Measurements from ENCODE around the gene RPS25. TPM values are rescaled to one million over a fixed set of nuclear protein-coding genes. Genes with fewer than 3 reads are reported as not detected.

Gene RPS25
- total and polyA plus RNA-seq, 10 of the 15 experiments (the other 5 are each of a cell fraction or from before 2014, with no cell fraction given): 886 to 3,746 (median 3,066) TPM

DNA sequence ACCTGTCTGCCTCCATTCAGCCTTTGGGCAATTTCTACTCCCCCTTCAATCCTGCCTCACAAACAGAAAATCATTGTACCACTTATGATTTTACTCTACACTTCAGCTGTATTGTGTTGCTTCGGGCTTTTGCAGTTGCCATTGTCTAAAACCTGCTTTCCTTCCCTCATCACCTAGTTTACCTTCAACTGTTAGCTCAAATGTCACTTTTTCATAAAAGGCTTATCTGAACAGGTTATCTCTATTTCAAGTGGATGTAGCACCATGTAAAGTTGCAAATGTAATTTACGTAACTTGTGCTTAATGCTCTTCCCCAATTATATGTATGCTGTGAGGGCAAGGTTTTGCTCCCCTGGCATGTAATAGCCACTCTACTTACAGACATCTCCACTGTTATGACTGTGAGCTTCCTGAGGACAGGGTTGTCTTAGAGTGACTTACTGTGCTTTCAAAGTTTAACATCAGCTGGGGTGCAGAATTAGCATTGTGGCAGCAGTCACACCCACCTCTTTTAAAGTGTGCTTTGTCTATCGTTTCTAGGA lies 5.4 kb downstream of the RPS25 start:
- Histone ChIP-seq H3K27ac (ENCODE audit: control insufficient read depth, insufficient read depth) (no peak overlapping the region), H2AFZ (ENCODE audit: control insufficient read depth, low read depth, low read length) (no peak overlapping the region), H3K79me2 (ENCODE audit: control insufficient read depth, insufficient read depth, low read length) (peaks cover 26% of the 10 kb centered on the region), H3K9me3 (replicated peaks; ENCODE audit: control insufficient read depth, insufficient read depth, low read length) (no peaks in the 10 kb centered on the region; the same call in 2 of the 3 replicates), H3K9ac (ENCODE audit: control insufficient read depth, insufficient read depth, low read length) (no peak overlapping the region), H3K4me2 (ENCODE audit: control insufficient read depth, insufficient read depth) (no peak overlapping the region), H3K36me3 (ENCODE audit: control insufficient read depth in 2 of 2, insufficient read depth in 2 of 2, low read length in 1 of 2) (peaks cover 17 to 24% of the 10 kb centered on the region in 2 experiments), H3K4me3 (no peak overlapping the region), H3K4me1 (ENCODE audit: control insufficient read depth, insufficient read depth, low read length) (no peaks in the 10 kb centered on the region; the same call in 1 of the 2 replicates), H4K20me1 (ENCODE audit: control insufficient read depth, insufficient read depth) (no peaks in the 10 kb centered on the region), H3K27me3 (replicated peaks in 1 of 2; ENCODE audit: control insufficient read depth in 2 of 2, insufficient read depth in 2 of 2, low read length in 1 of 2) (no peaks in the 10 kb centered on the region)
- peak; percentile 7; the same call in 1 of the 3 replicates for ATAC-seq
- ChIA-PET CTCF (no interaction called here), SMC1A (ENCODE audit: uncharacterized antibody, unreplicated experiment) (no interaction called here), POLR2A (interaction anchor here (0.5 to 1.3 kb wide), 2 partner anchors 55 to 253 kb away, joined by 3 to 4 read pairs; partner anchors contain the start of gene VPS11), RAD21 (ENCODE audit: unreplicated experiment) (no interaction called here)
- intact Hi-C loops (cut with micrococcal nuclease; ENCODE audit: unreplicated experiment) (no loop called here), in situ Hi-C loops (cut with MboI) (no loop called here)
- TF ChIP-seq, protein P1, sequence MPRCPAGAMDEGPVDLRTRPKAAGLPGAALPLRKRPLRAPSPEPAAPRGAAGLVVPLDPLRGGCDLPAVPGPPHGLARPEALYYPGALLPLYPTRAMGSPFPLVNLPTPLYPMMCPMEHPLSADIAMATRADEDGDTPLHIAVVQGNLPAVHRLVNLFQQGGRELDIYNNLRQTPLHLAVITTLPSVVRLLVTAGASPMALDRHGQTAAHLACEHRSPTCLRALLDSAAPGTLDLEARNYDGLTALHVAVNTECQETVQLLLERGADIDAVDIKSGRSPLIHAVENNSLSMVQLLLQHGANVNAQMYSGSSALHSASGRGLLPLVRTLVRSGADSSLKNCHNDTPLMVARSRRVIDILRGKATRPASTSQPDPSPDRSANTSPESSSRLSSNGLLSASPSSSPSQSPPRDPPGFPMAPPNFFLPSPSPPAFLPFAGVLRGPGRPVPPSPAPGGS (IDR thresholded peaks at IDR 0.05; ENCODE audit: borderline replicate concordance, insufficient read depth, low read depth, low read length, poor library complexity, severe bottlenecking): peak; percentile 13
- TF ChIP-seq ZNF207 (IDR thresholded peaks at IDR 0.05; ENCODE audit: borderline replicate concordance) (no peak), ZBED1 (IDR thresholded peaks at IDR 0.05; ENCODE audit: borderline replicate concordance) (0 out of 2 replicates have a peak, but pooled peaks have one; percentile 2), EED (IDR thresholded peaks at IDR 0.05; ENCODE audit: low read depth) (no peak)
- TF ChIP-seq, protein P2, sequence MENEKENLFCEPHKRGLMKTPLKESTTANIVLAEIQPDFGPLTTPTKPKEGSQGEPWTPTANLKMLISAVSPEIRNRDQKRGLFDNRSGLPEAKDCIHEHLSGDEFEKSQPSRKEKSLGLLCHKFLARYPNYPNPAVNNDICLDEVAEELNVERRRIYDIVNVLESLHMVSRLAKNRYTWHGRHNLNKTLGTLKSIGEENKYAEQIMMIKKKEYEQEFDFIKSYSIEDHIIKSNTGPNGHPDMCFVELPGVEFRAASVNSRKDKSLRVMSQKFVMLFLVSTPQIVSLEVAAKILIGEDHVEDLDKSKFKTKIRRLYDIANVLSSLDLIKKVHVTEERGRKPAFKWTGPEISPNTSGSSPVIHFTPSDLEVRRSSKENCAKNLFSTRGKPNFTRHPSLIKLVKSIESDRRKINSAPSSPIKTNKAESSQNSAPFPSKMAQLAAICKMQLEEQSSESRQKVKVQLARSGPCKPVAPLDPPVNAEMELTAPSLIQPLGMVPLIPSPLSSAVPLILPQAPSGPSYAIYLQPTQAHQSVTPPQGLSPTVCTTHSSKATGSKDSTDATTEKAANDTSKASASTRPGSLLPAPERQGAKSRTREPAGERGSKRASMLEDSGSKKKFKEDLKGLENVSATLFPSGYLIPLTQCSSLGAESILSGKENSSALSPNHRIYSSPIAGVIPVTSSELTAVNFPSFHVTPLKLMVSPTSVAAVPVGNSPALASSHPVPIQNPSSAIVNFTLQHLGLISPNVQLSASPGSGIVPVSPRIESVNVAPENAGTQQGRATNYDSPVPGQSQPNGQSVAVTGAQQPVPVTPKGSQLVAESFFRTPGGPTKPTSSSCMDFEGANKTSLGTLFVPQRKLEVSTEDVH (IDR thresholded peaks at IDR 0.05; ENCODE audit: low read depth, partially characterized antibody): no peak
- 81% methylated on average over 3 of the region's 3 CpGs for WGBS (ENCODE audit: insufficient coverage, insufficient replicate concordance, low lambda C conversion rate, missing lambda C conversion rate)
- BruUV-seq (replicated peaks): no TSS peak
- no peak for DNase-seq (ENCODE audit: low read depth, low spot score)
- FAIRE-seq: no peak
